GM18511 (cell line): ENCODE data around the gene RRP9.
"Not testable (repeated sequence)": the region's sequence is repeated elsewhere in the genome, so short reads cannot be mapped to it uniquely, and the experiment has no call there.

Experiments used
- ATAC-seq: cut with Tn5 transposase; IDR thresholded peaks from one replicate; pipeline ENCODE4 v1.9.1; 2021; ENCODE audit warnings: mild to moderate bottlenecking, moderate library complexity; ENCODE audit not compliant: unreplicated experiment

RRP9 gene

GRCh38 chr3:51916418-51916817, 25.3 kb downstream of the RRP9 start:
- ATAC-seq, result no peak

DNA sequence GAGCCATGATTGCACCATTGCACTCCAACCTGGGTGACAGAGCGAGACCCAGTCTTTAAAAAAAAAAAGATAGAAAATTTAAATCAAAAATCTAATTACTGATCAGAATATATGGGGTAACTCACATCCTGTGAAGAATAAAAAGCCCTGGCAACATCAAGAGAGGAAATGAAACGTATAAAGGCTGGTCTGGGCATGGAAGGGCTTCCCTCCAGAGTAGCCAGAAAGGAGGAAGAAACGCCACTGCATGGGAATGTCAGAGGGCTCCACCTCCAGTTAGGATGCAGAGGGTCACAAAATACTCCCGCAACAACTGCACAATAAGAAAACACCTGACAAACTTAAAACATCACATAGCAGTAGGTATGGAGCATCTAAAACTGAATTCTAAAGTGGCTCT, 33.7 kb downstream of the RRP9 start:
- no peak for ATAC-seq

DNA sequence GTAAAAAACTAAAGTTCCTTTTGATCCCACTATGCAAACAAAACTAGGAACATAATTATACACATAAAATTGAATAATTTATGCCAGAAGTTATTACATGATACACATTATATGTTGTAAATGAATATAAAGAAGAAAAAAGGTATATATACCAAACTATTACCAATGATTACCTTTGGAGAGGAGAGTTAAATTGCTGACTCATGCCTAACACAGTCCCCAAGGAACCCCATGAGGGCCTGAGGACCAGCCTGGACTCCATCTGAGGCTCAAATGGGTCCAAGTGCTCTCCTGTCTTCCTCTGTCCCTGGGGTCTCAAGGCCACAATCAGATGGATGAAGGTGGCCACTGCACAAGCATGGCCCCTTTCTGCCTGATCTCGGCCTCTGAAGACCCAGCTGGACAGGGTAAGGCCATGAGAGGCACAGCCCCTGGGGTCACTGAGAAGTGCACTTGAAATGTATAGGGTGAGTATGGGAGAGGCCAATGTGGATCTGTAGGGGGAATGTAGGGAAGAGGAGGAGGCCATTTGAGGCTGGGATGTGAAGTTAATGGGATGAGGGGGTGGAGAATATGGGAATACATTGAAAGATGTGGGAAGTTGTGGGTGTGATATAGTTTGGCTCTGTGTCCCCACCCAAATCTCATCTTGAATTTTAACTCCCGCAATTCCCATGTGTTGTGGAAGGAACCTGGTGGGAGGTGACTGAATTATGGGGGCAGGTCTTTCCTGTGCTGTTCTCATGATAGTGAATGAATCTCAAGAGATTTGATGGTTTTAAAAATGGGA, 37.5 kb downstream of the RRP9 start:
- ATAC-seq, result no peak

DNA sequence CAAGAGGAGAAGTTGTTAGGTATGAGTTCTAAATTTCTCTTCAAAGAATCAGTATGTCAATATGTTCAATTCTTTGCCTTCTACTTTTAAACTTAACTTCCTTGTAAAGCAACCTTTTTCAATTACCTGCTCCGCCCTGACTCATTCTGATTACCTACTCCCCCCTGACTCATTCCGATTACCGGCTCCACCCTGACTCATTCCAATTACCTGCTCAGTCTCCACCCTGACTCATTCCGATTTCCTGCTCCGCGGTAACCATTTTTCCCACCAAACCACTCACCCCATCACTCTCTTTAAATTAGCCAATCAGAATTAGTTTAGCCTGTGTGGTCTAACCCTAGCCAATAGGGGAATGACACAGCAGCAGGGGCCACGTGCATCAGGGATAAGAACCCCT, 39.3 kb downstream of the RRP9 start:
- ATAC-seq, result not testable (repeated sequence)

DNA sequence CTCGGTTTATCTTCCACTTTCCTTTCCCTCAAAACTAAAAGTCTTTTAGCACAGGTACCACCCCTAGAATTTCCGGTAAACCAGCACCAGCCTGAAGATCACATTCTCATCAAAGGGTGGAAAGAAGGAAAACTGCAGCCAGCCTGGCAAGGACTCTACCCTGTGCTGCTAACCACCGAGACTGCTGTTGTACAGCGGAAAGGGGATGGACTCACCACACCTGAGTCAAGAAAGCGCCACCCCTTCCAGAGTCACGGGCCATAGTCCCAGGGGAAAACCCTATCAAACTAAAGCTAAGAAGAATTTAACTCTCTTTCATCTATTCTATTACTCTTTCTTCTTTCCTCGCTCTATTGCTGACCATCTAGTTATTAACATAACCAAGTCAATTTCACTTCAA, 41.7 kb downstream of the RRP9 start:
- not testable (repeated sequence) for ATAC-seq

DNA sequence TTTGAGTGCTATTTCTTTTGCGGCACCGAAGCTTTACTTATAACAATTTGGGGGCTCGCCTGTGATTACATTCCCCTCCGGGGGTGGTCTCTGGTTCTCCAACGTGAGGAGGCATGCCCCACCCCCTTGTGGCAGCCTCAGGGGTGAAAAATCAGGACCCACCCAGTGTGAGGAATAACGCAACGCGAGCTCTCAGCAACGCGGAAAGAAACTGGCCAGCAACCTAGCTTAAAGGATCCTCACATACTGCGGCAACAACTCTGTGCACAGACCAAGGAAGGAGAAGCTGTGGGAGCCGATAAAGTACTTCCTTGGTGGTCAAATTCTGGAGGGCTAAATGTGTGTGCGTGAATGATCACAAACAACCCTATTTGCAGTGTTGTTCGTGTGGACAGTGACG, 44.3 kb downstream of the RRP9 start:
- ATAC-seq, result no peak

DNA sequence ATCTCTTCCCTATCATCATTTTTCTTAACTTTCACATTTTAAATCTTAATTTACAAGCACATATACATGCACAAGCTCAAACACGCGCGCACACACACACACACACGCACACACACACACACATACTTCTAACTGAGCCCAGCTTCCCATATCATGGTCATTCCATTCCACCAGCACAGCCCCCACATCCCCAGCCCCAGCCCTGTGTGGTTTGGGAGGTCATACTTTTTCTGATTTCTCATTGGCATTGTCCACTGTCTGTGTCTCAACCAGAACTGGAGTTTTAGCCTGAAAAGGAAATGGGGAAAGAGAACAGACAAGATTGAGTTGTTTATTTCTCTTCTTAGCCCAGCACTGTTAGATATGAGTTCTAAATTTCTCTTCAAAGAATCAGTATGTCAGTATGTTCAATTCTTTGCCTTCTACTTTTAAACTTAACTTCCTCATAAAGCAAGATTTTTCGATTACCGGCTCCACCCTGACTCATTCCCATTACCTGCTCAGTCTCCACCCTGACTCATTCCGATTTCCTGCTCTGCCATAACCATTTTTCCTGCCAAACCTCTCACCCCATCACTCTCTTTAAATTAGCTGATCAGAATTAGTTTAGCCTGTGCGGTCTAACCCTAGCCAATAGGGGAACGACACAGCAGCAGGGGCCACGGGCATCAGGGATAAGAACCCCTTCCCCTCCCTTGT, 44.9 kb downstream of the RRP9 start:
- ATAC-seq, result no peak

DNA sequence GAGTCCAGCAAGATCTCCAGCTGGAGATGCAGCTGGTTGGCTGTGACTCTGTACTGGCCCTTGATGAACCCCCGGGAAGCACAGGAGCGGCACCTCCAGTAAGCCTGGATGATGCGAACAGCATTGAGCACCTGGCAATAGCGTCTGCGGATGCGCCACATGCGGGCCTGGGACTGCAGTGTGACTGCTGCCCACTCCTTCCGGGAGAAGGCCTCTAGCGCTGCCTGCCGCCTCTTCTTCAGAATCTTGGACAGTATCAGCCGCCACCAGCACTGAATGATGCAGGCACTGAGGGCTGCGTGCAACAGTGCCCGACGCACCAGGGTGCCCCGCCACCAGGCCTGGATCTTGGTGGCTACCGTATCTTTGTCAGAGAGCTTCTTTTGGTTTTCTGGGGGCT, 46.8 kb downstream of the RRP9 start:
- no peak for ATAC-seq

DNA sequence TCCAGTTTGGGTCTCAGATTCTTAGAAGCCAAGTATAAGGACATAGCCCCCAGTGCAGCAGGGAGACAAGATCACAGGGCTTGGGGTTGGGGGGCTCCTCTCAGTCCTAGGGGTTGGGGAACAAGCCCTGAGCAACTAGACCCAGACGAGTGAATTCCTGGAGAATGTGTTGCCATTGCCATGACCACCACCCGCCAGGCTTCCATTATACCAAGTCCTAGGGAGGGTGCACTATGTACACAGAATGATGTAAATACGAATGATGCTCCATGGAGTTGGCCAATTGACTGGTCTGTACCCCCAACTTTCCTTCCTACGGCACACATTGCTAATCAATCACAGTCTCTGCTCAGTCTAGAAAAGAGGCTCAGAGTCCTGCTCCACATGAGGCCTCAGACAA, 47.3 kb downstream of the RRP9 start:
- ATAC-seq, result no peak

GRCh38 chr3:51891242-51892039, 50.3 kb downstream of the RRP9 start:
- ATAC-seq, result no peak

- ATAC-seq, result no peak
Observed at GRCh38 chr3:51888463-51889105, 53.1 kb downstream of the RRP9 start.

- ATAC-seq, result no peak
Observed at GRCh38 chr3:51887620-51888019, 54.1 kb downstream of the RRP9 start.

DNA sequence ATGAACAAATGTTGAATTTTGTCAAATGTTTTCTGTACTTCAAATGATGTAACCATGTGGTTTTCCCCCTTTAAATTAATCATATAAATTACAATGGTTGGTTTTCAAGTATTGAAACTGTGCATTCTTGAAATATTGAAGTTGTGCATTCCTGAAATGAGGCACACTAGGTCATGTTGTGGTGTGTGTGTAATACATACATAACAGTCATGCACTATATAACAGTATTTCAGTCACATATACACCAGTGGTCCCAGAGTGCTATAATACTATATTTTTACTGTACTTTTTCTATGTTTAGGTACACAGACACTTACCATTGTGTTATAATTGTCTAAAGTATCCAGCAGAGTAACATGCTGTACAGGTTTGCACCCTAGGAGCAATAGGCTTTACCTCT, 55.3 kb downstream of the RRP9 start:
- no peak for ATAC-seq
